ENCODE data around the gene CCDC57. TPM values are rescaled to one million over a fixed set of nuclear protein-coding genes. Genes with fewer than 3 reads are reported as not detected.

The CCDC57 gene
- total and polyA plus RNA-seq, 2 of the 4 experiments (the other 2 are of a cell fraction): 7.3 to 31.3 TPM

- H2BK120ac ChIP-seq (ENCODE audit: low read depth, low read length): no peak overlapping the region
- peaks cover 60% of the 10 kb centered on the region for H3K4me1 ChIP-seq (ENCODE audit: control insufficient read depth, insufficient read depth, low read length)
- 66% methylated on average over 20 of the region's 33 CpGs; no CpG with 5 or more reads in 1 of the 2 experiments for WGBS, 2 experiments (ENCODE audit: extremely low coverage in 2 of 2, insufficient read length in 1 of 2)
- no peak overlapping the region for H2BK15ac ChIP-seq (ENCODE audit: low read depth, low read length)
- 0 out of 2 replicates have a peak, but pooled peaks have one; percentile 0 for ATAC-seq (ENCODE audit: low read depth)
- POLR2A ChIA-PET (ENCODE audit: unreplicated experiment): interaction anchor here (0.6 kb wide), 1 partner anchor 16 kb away, joined by 3 read pairs; no protein-coding TSS in a partner anchor
- 0 out of 4 replicates have a peak overlapping the region, but pooled peaks of 1 of the 2 experiments have one; percentile 4 for H4K8ac ChIP-seq (ENCODE audit: low read depth in 2 of 2, low read length in 2 of 2)
- no peak overlapping the region for H2AK5ac ChIP-seq (ENCODE audit: low read depth, low read length)
- no peak overlapping the region for H4K5ac ChIP-seq (ENCODE audit: low read depth, low read length)
- in situ Hi-C loops (cut with MboI; ENCODE audit: low sequenced_read_pairs): no loop called here
- H3K4ac ChIP-seq (ENCODE audit: low read depth, low read length): no peak overlapping the region
- peak overlapping the region; percentile 21 for H2BK5ac ChIP-seq (ENCODE audit: low read depth, low read length, poor library complexity, severe bottlenecking)
- peak overlapping the region; percentile 13; the same call in 1 of the 2 replicates for H3K27ac ChIP-seq (ENCODE audit: insufficient read depth, low read length)
- H3K9ac ChIP-seq (ENCODE audit: low read depth, low read length): no peak overlapping the region
- no peak overlapping the region for H3K23ac ChIP-seq (ENCODE audit: low read depth, low read length)
- H2BK20ac ChIP-seq (ENCODE audit: low read depth, low read length): no peak overlapping the region
- peaks cover 5% of the 10 kb centered on the region; the same call in 1 of the 2 replicates for H3K9me1 ChIP-seq (ENCODE audit: insufficient read depth, low read length)
- H2AFZ ChIP-seq (replicated peaks; ENCODE audit: low read length, poor library complexity): peak overlapping the region; percentile 24
- intact Hi-C loops (cut with micrococcal nuclease): no loop called here
- peak overlapping the region; percentile 84 for H2AK9ac ChIP-seq (replicated peaks; ENCODE audit: low read depth, low read length, poor library complexity)
- H3K79me1 ChIP-seq (ENCODE audit: low read depth in 1 of 2, low read length in 2 of 2): peaks cover 15 to 84% of the 10 kb centered on the region in 2 experiments; a peak in 3 of 4 replicates
- H4K91ac ChIP-seq (ENCODE audit: insufficient read depth, low read depth, low read length): no peak overlapping the region
- H3K4me2 ChIP-seq (ENCODE audit: low read depth, low read length): no peak overlapping the region
- H3K9me3 ChIP-seq (ENCODE audit: control insufficient read depth, insufficient read depth, low read length): no peaks in the 10 kb centered on the region
- peak; percentile 66 for DNase-seq
- H3K4me3 ChIP-seq (ENCODE audit: insufficient read depth, low read depth, low read length): no peak overlapping the region
- no peak for TF ChIP-seq RCOR1 (IDR thresholded peaks at IDR 0.05; ENCODE audit: insufficient replicate concordance, low read length)
- no peak for TF ChIP-seq NFE2L2 (IDR thresholded peaks at IDR 0.05; ENCODE audit: low read depth, low read length)
- TF ChIP-seq CTCF (conservative IDR thresholded peaks at IDR 0.05; ENCODE audit: low read depth, low read length): no peak
- no peak for TF ChIP-seq FOS (IDR thresholded peaks at IDR 0.05; ENCODE audit: low read depth, low read length)
- TF ChIP-seq MAZ (IDR thresholded peaks at IDR 0.05; ENCODE audit: borderline replicate concordance, low read depth, low read length): no peak
- no peak for TF ChIP-seq BHLHE40 (IDR thresholded peaks at IDR 0.05; ENCODE audit: low read depth, low read length)
- TF ChIP-seq MXI1 (IDR thresholded peaks at IDR 0.05; ENCODE audit: borderline replicate concordance, low read depth, low read length): no peak
- TF ChIP-seq SMC3 (IDR thresholded peaks at IDR 0.05; ENCODE audit: low read depth, low read length): no peak
- TF ChIP-seq RFX5 (IDR thresholded peaks at IDR 0.05; ENCODE audit: low read depth, low read length): no peak
- TF ChIP-seq USF2 (IDR thresholded peaks at IDR 0.05; ENCODE audit: low read depth, low read length): no peak
- no peak for TF ChIP-seq POLR2A (IDR thresholded peaks at IDR 0.05; ENCODE audit: low read depth, low read length)
- no peak for TF ChIP-seq MAFK (IDR thresholded peaks at IDR 0.05; ENCODE audit: low read depth, low read length)
- TF ChIP-seq CHD1 (IDR thresholded peaks at IDR 0.05; ENCODE audit: low read depth, low read length): no peak
- dilution Hi-C loops (cut with HindIII; ENCODE audit: low sequenced_read_pairs, unreplicated experiment): no loop called here
- H3K56ac ChIP-seq (ENCODE audit: extremely low read depth, insufficient read depth, low read length): no peak overlapping the region
- CTCF ChIA-PET: no interaction called here
- BruUV-seq (replicated peaks): TSS peak; percentile 80
- H3K36me3 ChIP-seq (ENCODE audit: control insufficient read depth, insufficient read depth, low read length): peaks cover 66% of the 10 kb centered on the region
- no peaks in the 10 kb centered on the region for H3K27me3 ChIP-seq (ENCODE audit: control insufficient read depth, insufficient read depth, low read length)
- no peak overlapping the region for H3K18ac ChIP-seq (ENCODE audit: low read depth, low read length)
- H3K14ac ChIP-seq (replicated peaks; ENCODE audit: low read depth, low read length): no peak overlapping the region
- peaks cover 100% of the 10 kb centered on the region for H4K20me1 ChIP-seq (ENCODE audit: insufficient read depth, low read length)
These were observed 26.0 kb upstream of the CCDC57 start for GRCh38 chr17:82238472-82239201.

Measured in IMR-90 (cell line).